Posterior vena cava (tissue), 2 donors: Measurements from ENCODE around the gene SEBOX. TPM values are rescaled to one million over a fixed set of nuclear protein-coding genes. Genes with fewer than 3 reads are reported as not detected.

Experiments
- DNase-seq: peaks from one replicate; pipeline ENCODE4 v3.0.0-alpha.2; 2020; ENCODE audit warnings: low spot score
- intact Hi-C, 2 donors: fragments of 100-400 bp; cut with DNase I; formaldehyde crosslinking; loops; one replicate each; pipeline versions ENCODE4 v1.14.1 to v1.14.2; 2022 to 2023
- long read RNA-seq, 2 donors: library from polyadenylated mRNA; unstranded; transcript quantifications; one replicate each; pipeline ENCODE4 v2.0.0, GENCODE V29; 2020 to 2021
- total RNA-seq, 2 donors: library from RNA; stranded (reverse); fragmentation: NEBNext Ultra II Directional; extraction: Animal tissue kit (Norgen Biotek cat#: 25700); gene quantifications; one replicate each; pipeline ENCODE4 v1.2.1, GENCODE V29; 2021
- donor health status: DM: yes; HTN: yes; CAD: no.
- donor health status: DM: yes; HTN: yes; CAD: no.

SEBOX gene
- not detected for total RNA-seq
- long read RNA-seq, donor 1: 0 reads
- long read RNA-seq, donor 2: 0 reads

GRCh38 chr17:28364665-28365363 lies at the start of gene SEBOX:
SEBOX (minus strand) TSS chr17:28365199; CDS start chr17:28365151, 48 bp downstream.
- intact Hi-C loops: loop anchor here in 1 of 2 donors (2.0 kb wide), 1 partner anchor 14 kb away; no protein-coding TSS in a partner anchor
- peak; percentile 78 for DNase-seq

GRCh38 chr17:28413804-28414203 lies 48.8 kb upstream of the SEBOX start:
- no peak for DNase-seq
- intact Hi-C loops: no loop called here

- intact Hi-C loops: no loop called here
- DNase-seq: no peak
Measured at GRCh38 chr17:28412099-28412498, 47.1 kb upstream of the SEBOX start.

GRCh38 chr17:28407974-28408306 lies 42.9 kb upstream of the SEBOX start:
- no peak for DNase-seq
- intact Hi-C loops: no loop called here

GRCh38 chr17:28407130-28407973 lies 42.4 kb upstream of the SEBOX start:
- intact Hi-C loops: no loop called here

GRCh38 chr17:28406473-28406814 lies 41.4 kb upstream of the SEBOX start:
- no peak for DNase-seq
- intact Hi-C loops: no loop called here

More at GRCh38 chr17:28407130-28407973, 42.4 kb upstream of the SEBOX start:
- no peak for DNase-seq

- DNase-seq: peak; percentile 85
- intact Hi-C loops: no loop called here
Measured at GRCh38 chr17:28405632-28406472, 40.9 kb upstream of the SEBOX start, which contains the start of gene SLC46A1. SLC46A1 (minus strand) TSS chr17:28406212; CDS start chr17:28406114, 98 bp downstream.

- intact Hi-C loops: no loop called here
- DNase-seq: no peak
Measured at GRCh38 chr17:28404812-28405570, 40.0 kb upstream of the SEBOX start.

- DNase-seq: no peak
- intact Hi-C loops: no loop called here
Measured at GRCh38 chr17:28404461-28404811, 39.4 kb upstream of the SEBOX start.

- intact Hi-C loops: no loop called here
- no peak for DNase-seq
Measured at GRCh38 chr17:28404007-28404406, 39.0 kb upstream of the SEBOX start.

GRCh38 chr17:28402844-28403243 lies 37.8 kb upstream of the SEBOX start:
- no peak for DNase-seq
- intact Hi-C loops: no loop called here

GRCh38 chr17:28402224-28402630 lies 37.2 kb upstream of the SEBOX start:
- intact Hi-C loops: no loop called here
- DNase-seq: no peak

GRCh38 chr17:28399808-28400207 lies 34.8 kb upstream of the SEBOX start:
- no peak for DNase-seq
- intact Hi-C loops: no loop called here

GRCh38 chr17:28398280-28398981 lies 33.4 kb upstream of the SEBOX start:
- intact Hi-C loops: no loop called here

GRCh38 chr17:28397687-28398279 lies 32.8 kb upstream of the SEBOX start:
- no peak for DNase-seq
- intact Hi-C loops: no loop called here

More at GRCh38 chr17:28398280-28398981, 33.4 kb upstream of the SEBOX start:
- DNase-seq: peak; percentile 78

- no peak for DNase-seq
- intact Hi-C loops: no loop called here
Measured at GRCh38 chr17:28397275-28397674, 32.3 kb upstream of the SEBOX start.

GRCh38 chr17:28396635-28397239 lies 31.7 kb upstream of the SEBOX start:
- DNase-seq: peak; percentile 73
- intact Hi-C loops: no loop called here

GRCh38 chr17:28395968-28396367 lies 31.0 kb upstream of the SEBOX start:
- DNase-seq: no peak
- intact Hi-C loops: no loop called here
